HG03025 (cell line): Measurements from ENCODE around the gene MYOM1.

Source experiments
- ATAC-seq: cut with Tn5 transposase; IDR thresholded peaks from one replicate; pipeline ENCODE4 v1.9.1; 2021; ENCODE audit warnings: mild to moderate bottlenecking, moderate library complexity; ENCODE audit not compliant: unreplicated experiment, low FRiP score

MYOM1 gene

DNA sequence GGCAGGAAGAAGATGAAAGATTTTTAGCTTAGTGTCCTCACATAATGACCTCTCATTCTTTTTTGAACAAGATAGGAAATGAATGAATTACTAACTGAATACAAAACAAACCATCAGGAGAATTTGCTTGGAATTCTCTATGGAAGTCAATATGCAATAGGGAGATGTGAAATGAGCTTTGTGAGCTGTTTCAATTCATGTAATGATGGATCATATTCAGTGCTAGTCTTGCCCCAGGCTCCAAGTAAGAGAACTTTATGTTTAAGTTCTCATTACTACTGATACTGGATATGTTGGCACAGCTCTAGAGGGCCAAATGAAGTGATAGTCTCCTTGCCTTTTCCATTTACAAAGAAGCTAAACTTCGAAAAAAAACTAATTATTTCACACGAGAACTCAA, 29.2 kb downstream of the MYOM1 start:
- ATAC-seq: no peak

DNA sequence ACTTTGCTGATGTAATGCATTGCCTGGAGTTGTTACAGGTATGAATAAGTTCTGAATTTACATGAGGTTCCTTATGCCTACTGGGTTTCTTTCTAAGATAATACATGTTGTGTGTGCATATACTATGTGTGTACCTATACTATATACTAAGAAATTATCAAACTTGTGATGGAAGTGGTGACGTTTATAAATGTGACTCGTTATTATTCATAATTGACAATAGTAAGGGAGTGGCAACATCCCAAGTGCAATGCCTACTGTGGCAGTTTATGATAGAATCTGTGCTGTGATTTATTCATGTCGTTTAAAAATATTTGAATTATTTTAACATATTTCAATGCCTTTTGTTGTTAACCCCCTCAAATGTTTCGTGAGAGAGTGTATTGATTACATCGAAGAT, 29.9 kb downstream of the MYOM1 start:
- ATAC-seq: no peak

DNA sequence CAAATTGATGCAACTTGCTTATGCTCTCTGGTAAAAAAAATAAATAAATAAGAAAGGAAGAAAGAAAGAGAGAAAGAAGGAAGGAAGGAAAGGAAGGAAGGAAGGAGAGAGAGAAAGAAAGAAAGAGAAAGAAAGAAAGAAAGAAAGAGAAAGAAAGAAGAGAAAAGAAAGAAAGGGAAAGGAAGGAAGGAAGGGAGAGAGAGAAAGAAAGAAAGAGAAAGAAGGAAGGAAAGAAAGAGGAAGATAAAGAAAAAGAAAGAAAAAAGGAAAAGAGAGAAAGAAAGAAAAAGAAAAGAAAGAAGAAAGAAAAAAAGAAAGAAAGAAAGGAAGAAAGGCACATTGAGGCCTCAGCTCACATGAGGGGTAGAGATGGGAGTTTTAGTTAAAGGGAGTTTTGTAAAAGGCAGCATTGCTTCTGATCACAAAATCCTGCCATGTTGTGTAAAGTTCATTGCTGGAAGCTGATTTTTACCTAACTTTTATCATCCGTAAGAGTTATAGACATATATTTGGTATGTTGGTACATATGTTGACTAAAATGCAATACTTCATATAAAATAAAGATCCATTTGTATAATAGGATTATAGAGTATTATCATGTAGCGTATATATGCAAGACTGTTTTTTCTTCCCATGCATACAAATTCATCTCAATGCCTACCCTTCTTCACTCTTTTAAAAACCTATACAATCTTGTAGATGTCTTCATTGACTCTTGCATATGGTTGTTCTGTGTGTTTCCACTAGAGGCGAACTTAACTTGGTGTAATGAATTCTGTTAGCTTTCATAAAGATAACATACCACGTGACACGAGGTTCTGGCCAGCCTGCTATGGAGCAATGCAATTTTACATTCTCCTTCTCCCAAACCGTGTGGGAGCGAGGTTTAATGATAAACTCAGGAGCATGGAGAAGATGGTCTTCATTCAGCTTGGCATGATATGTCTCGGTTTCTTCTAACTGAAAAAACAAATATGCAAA, 32.8 kb downstream of the MYOM1 start:
- no peak for ATAC-seq

DNA sequence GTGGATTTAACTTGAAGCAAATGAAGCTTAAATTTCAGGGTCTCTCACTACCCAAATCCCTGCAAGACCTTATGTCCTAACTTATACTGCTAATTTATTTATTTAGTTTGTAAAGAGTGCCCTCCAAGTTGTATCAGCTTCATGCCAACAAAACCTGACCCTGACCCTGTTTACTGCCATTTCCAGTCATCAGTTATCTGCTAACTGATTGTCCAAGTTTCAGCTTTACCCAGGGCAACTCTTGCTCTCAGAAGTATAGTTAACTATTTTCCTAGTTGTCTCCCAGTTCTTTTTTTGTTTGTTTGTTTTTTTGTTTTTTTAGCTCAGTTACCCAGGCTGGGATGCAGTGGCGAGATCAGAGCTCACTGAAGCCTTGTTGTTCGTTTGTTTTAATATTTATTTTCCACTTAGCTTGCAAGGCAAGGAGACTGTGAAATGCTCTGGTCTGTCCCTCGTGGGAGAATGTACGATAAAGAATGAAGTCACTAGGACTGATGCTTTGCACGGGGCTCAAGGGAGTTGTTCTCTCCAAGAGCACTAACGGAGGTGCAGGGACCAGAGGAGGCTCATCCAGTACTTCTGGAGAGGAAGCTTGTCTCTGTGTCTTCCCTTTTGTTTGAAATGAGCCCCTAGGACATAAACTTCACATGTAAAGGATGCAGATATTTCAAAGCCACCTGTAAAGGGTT, 35.3 kb downstream of the MYOM1 start:
- ATAC-seq: no peak

DNA sequence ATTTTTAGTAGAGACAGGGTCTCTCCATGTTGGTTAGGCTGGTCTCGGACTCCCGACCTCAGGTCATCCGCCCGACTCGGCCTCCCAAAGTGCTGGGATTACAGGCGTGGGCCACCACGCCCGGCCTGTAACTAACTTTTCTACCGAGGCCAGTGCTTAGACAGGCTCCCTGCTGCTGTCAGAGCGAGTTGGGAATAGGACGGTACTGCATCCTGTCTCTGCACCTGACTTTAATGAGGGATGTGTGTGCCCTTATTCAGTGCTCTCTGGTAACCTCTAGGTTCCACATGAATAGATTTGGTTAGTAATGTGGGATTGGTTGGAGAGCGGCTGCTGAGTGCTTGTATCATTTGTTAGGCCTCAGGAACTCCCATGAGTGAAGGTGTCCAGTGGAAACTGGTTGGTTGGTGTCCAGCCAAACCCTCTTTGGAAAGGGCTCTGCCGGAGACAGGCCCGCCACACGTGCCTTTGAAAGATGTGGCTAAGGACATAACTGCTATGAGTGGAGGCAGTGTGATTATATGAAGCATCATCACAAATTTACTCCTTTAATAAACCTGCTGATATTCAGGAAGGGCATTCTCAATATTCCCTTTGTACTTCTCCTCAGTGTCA, 36.6 kb downstream of the MYOM1 start:
- no peak for ATAC-seq

DNA sequence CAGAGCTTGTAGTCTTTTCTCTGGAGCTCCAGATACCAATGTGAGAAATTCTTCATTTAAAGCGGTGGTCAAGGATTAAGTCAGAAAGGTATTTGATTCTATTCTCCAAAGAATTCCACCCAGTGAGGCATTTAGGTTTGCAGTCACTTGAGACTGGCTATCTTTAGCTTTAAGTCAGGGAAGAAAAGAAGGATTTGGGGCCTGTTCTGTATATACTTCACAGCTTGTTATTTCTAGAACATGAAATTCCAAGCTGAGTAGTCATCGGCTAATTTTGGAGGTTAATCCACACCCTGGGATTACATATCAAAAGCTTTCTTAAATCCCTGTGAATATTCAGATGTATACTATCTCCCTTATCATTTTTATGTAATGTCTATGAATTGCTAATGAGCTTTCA, 39.4 kb downstream of the MYOM1 start:
- ATAC-seq: no peak

DNA sequence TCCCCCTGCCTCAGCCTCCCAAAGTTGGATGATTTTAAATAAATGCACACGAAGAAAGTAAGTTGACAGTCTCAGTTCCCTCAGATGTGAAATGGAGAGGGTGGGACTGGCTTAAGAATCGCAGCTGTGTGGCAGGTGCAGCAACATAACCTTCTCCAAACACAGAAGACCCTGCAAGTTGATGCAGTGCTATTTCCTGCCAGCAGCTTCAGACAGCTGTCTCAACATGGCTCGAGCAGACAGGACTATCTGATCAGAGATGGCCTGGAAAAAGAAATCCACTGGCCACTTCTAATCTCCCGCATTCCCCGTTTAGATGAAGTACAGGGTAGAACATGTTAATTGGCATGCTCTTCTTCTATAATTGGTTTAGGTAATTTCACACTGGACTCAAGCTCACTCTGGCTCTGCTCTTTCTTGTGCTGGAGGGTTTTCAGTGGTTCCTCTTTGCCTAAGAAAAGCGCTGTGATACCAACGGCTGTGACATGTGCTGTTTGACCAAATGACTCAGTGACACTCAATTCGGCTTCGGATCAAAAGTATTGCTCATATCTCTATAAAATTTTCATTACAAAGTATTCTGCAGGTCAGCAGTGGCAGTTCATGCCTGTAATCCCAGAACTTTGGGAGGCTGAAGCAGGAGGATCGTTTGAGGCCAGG, 40.2 kb downstream of the MYOM1 start:
- ATAC-seq: peak; percentile 59

DNA sequence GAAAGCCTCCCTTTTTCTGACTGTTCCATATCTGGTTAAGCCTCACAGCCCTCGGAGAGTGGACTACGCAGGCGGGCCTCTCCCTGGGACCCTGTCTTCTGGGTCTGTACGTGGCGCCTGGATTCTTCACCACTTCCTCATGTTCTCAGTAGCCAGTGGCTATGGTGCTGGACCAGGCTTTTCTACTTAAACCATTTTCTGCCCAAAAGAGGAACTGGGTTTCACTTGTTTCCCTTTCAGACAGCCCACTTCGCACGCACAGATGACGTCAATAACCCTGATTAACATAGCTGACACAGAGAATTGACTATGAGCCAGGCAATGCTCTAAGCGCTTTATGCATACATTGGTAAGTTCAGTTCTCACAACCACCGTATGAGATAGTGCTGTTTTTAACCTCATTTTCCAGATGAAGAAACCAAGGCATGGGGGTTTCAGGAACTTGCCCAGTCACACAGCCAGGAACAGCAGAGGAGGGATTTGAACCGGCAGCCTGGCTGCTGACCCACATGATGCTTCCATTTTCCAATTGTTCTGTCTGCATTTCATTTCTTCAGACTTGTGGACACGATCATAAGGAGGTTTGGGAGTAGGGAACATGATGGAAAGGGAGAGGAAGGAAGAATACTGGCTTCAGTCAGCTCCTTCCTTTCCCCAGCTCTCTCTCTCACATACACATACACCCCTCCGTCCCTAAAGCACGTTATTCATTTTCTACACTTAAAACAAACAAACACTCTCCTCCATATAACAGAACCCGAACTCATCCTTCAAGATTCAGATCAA, 41.7 kb downstream of the MYOM1 start:
- peak; percentile 78 for ATAC-seq

DNA sequence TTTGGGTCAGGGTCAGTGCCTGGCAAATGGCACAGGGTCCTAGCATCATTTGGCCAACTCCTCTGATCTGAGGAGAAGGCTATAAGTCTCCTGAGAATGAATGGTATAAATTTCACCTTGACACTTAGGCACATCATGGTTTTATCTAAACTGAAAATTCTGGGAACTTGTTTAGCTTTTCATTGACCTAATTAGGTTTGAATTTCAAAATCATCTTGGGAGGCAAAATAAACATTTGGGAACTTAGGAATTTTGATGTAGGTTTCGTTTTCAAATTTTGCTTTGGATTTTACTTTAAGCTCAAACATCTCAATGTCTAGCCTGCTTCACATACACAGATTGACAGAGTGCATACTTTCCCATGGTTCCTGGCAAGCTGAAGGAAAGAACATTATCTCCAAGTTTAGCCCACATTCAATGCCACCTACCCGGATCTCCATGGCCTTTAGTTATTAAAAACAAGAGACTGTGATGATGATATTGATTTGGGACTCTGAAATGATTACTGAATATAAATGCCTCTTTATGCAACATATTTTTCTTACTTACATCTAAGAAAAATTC, 44.5 kb downstream of the MYOM1 start:
- no peak for ATAC-seq

DNA sequence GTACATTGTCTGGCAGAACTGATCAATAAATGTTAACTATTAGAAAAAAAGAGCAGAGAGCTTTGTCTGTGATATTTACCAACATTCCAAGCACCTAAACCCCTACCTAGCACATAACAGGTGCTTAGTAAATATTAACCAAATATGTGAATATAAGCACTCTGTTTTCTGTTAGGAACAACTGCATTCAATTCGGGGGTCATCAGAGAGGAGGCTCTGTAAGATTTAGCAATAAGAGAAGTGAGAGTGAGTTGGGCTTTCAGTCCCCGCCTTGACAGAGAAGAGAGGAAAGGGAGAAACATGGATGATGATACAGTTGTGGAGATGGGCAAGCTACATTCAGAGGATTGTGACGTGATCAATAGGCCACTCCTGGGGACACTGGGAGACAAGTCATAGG, 47.7 kb downstream of the MYOM1 start:
- no peak for ATAC-seq

DNA sequence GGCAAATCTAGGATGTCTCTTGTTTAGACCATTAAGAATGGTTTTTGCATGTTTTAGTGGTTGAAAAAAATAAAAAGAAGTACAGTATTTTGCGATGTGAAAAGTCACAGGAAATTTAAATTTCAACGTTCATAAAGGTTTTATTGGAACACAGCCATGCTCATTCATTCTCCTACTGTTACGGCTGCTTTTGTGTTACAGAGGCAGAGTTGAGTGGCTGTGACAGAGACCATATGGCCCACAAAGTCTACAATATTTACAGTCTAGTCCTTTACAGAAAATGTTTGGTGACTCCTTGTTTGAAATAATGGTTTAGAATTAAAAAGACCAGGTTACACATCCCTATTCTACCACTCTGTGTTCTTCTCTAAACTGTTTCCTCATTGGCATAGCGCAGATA, 48.1 kb downstream of the MYOM1 start:
- no peak for ATAC-seq

DNA sequence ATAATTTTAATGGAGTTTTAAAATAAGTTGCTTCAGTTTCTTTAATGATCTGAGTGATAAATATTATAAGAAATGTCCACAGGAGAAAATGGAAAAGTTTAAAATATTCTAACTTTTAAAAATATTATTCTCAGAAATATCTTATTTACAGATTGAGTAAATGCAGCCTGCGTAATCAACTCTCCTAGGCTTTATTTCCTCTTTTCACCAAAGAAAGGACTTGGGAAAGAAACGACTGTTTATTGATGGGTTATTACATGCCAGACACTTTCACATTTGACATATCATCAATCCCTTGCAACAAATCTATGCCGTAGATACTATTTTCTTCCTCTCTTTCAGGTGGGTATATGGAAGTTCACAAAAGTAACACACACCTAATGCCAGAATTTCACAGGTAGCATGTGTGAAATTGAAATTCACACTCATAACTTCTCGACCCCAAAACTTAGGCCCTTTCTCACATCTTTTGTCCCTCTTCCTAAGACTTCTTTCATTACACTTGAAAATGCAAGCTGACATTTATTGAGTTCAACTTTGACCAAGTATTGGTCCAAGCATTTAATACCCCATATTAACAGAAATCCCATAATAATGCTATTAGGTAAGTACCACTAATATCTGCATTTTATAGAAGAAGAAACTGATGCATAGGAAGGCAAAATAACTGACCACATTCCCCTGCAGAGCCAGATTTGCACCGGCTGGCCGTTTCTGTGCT, 49.2 kb downstream of the MYOM1 start:
- no peak for ATAC-seq

DNA sequence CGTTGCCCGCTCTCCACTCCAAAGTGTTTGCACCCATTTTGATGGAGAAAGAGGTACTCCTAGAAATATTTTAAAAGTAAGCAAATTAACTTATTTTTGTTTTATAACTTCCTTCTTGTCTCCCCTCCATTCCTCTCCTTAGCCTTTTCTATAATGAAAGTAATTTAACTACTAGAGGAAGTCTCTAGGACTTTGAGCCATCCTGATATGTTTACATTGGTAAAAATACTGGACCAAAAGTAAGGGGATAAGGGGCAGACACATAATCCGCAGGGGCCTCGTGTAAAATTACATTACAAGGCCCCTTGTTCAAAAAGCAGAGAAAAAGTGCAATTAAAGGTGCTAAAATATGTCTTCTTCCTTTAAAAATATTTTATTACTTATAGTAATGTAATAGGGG, 55.4 kb downstream of the MYOM1 start:
- ATAC-seq: no peak

DNA sequence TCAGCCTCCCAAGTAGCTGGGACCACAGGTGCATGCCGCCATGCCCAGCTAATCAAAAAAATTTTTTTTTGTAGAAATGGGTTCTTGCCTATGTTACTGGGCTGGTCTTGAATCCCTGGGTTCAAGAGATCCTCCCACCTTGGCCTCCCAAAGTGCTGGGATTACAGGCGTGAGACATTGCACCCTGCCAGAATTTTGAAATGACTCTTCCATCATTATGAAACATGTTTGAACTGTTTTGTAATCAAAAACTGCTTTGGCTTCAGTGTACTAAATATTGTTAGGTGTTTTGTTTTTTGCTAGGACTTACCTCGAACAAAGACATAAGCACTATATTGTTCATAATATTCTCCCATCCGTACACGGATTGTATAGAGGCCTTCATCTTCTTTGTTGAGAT, 55.8 kb downstream of the MYOM1 start:
- ATAC-seq: no peak

DNA sequence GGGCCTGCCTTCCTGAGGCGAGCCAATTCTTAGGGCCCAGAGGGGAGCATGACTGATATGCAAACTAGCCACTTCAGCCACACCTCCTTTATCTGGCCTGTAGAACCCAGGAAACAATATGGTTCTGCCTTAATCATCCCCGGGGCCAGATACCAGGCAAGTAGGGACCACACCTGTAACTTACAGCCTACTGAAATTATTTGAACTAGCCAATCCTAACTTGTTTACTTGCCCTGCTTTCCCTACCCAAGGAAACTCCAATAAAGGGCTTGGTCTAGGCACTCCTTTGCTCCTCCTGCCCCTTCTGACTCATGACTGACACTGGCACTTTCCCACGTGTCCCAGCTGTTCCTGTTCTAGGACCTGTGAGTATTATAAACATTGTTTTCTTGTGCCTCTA, 57.6 kb downstream of the MYOM1 start:
- ATAC-seq: no peak

DNA sequence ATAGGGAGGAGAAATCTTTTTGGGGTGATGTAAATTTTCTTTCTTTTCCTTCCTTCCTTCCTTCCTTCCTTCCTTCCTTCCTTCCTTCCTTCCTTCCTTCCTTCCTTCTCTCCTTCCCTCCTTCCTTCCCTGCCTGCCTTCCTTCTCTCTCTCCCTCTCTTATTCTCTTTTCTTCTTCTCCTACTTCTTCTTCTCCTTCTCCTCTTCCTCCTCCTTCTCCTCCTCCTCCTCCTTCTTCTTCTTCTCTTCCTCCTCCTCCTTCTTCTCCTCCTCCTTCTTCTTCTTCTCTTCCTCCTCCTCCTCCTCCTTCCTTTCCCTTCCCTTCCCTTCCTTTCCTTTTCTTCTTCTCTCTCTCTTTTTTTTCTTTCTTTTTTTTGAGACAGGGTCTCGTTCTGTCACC, 59.9 kb downstream of the MYOM1 start:
- no peak for ATAC-seq

DNA sequence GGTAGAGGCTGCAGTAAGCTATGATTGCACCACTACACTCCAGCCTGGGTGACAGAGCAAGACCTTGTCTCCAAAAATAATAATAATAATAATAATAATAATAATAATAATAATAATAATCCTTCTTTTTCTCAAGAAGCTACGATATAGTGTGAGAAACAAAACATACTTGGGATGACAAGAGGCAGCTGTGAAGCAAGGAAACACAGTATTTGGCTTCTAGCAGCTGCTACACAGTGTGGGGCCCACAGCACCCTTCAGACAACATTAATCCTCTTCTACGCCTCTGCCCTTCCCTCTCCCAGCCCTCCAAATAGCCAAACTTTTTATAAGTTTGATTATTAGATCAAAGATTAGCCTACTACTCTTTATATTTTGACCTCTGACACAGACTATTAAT, 62.2 kb downstream of the MYOM1 start:
- no peak for ATAC-seq

DNA sequence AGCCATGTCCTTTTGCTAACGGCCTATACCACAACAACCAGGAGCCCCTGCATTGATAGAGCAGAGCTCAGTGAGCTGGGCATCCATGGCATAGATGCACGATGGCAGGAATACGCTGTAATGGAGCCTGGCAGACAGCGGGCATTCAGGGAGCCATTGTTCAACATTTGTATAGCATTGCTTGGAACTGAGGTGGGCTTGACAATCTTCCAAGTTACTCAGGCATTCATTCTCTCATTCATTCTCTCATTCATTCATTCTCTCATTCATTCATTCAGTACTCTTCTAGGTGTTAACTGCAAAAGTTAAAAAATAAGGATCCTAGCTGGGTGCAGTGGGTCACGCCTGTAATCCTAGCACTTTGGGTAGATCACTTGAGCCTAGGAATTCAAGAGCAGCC, 62.7 kb downstream of the MYOM1 start:
- ATAC-seq: no peak

DNA sequence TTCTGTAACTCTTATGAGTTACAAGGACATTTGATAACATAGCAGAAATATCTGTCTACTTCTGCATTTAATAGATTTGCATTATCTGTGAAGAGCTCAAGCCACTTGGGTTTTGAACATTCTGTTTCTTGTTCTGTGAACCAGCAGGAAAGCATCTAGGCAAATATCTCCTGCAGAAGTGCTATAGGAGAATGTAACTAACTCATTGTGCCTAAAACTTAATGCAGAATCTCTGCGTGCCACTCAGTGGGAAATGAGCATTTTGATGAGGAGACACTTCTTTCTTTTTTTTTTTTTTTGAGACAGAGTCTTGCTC, 63.5 kb downstream of the MYOM1 start:
- no peak for ATAC-seq
